Measurements from ENCODE around the gene WDR37.
"Not testable (repeated sequence)": the region's sequence is repeated elsewhere in the genome, so short reads cannot be mapped to it uniquely, and the experiment has no call there.

The WDR37 gene

GRCh38 chr10:1041514-1041913 lies 14.7 kb upstream of the WDR37 start:
- no peak for DNase-seq (ENCODE audit: low spot score)

- no peak for DNase-seq (ENCODE audit: low spot score)
Measured at GRCh38 chr10:1043532-1043995, 12.6 kb upstream of the WDR37 start.

- DNase-seq (ENCODE audit: low spot score), result no peak
Measured at GRCh38 chr10:1044146-1044545, 12.0 kb upstream of the WDR37 start.

GRCh38 chr10:1044964-1045363 lies 11.2 kb upstream of the WDR37 start:
- DNase-seq (ENCODE audit: low spot score), result no peak

GRCh38 chr10:1045415-1045814 lies 10.8 kb upstream of the WDR37 start:
- no peak for DNase-seq (ENCODE audit: low spot score)

- no peak for DNase-seq (ENCODE audit: low spot score)
Measured at GRCh38 chr10:1047937-1048336, 8.2 kb upstream of the WDR37 start.

- DNase-seq (ENCODE audit: low spot score), result no peak
Measured at GRCh38 chr10:1048349-1048731, 7.8 kb upstream of the WDR37 start.

- peak; percentile 95 for DNase-seq (ENCODE audit: low spot score)
Measured at GRCh38 chr10:1048732-1049424, 7.3 kb upstream of the WDR37 start, which contains the start of gene IDI1. TSS of gene IDI1 (minus strand) at chr10:1049119. CDS start at chr10:1049003, 116 bp downstream.

GRCh38 chr10:1049425-1049958 lies 6.7 kb upstream of the WDR37 start:
- DNase-seq (ENCODE audit: low spot score), result no peak

- DNase-seq (ENCODE audit: low spot score), result no peak
Measured at GRCh38 chr10:1050145-1050544, 6.0 kb upstream of the WDR37 start.

- peak; percentile 67 for DNase-seq (ENCODE audit: low spot score)
Measured at GRCh38 chr10:1050554-1050953, 5.6 kb upstream of the WDR37 start.

- no peak for DNase-seq (ENCODE audit: low spot score)
Measured at GRCh38 chr10:1054684-1055083, 1.5 kb upstream of the WDR37 start.

- DNase-seq (ENCODE audit: low spot score), result peak; percentile 29
Measured at GRCh38 chr10:1057106-1057657, 997 bp downstream of the WDR37 start.

GRCh38 chr10:1058017-1058416 lies 1.8 kb downstream of the WDR37 start:
- no peak for DNase-seq (ENCODE audit: low spot score)

GRCh38 chr10:1059902-1060301 lies 3.7 kb downstream of the WDR37 start:
- DNase-seq (ENCODE audit: low spot score), result no peak

- no peak for DNase-seq (ENCODE audit: low spot score)
Measured at GRCh38 chr10:1061930-1062774, 6.0 kb downstream of the WDR37 start.

GRCh38 chr10:1063232-1063865 lies 7.2 kb downstream of the WDR37 start:
- DNase-seq (ENCODE audit: low spot score), result no peak

- no peak for DNase-seq (ENCODE audit: low spot score)
Measured at GRCh38 chr10:1064964-1065247, 8.7 kb downstream of the WDR37 start.

GRCh38 chr10:1066734-1067133 lies 10.5 kb downstream of the WDR37 start:
- DNase-seq (ENCODE audit: low spot score), result not testable (repeated sequence)

- no peak for DNase-seq (ENCODE audit: low spot score)
Measured at GRCh38 chr10:1068380-1069361, 12.5 kb downstream of the WDR37 start.

- DNase-seq (ENCODE audit: low spot score), result no peak
Measured at GRCh38 chr10:1070919-1071318, 14.7 kb downstream of the WDR37 start.
